KMS-11 (cell line): ENCODE results near the gene CTDP1.
"Not testable (repeated sequence)": the region's sequence is repeated elsewhere in the genome, so short reads cannot be mapped to it uniquely, and the experiment has no call there.

ENCODE experiments used
- H2AFZ ChIP-seq: fragments of 200-600 bp; sonication (generic); 2 replicates; pipeline ENCODE4 v1.6.1; 2016; ENCODE audit warnings: antibody characterized with exemption, mixed run types, low read depth
- H3K27ac ChIP-seq: fragments of 200-600 bp; sonication (generic); 2 replicates; pipeline ENCODE4 v1.6.1; 2016; ENCODE audit warnings: mild to moderate bottlenecking, mixed run types
- H3K27me3 ChIP-seq: fragments of 200-600 bp; sonication (generic); 2 replicates; pipeline ENCODE4 v1.6.1; 2017; ENCODE audit warnings: mild to moderate bottlenecking, low read depth, mixed run types, moderate library complexity; ENCODE audit not compliant: insufficient read depth
- H3K36me3 ChIP-seq: fragments of 200-600 bp; sonication (generic); 2 replicates; pipeline ENCODE4 v1.6.1; 2017; ENCODE audit warnings: mild to moderate bottlenecking, mixed run types; ENCODE audit not compliant: insufficient read depth
- H3K4me1 ChIP-seq: fragments of 200-600 bp; sonication (generic); 2 replicates; pipeline ENCODE4 v1.6.1; 2016; ENCODE audit warnings: mild to moderate bottlenecking, low read depth, mixed run types; ENCODE audit not compliant: poor library complexity, severe bottlenecking
- H3K4me2 ChIP-seq: fragments of 200-600 bp; sonication (generic); 2 replicates; pipeline ENCODE4 v1.7.0; 2016; ENCODE audit warnings: mild to moderate bottlenecking, mixed run types
- H3K4me3 ChIP-seq: fragments of 200-600 bp; sonication (generic); IDR thresholded peaks from 2 replicates; pipeline ENCODE4 v1.6.1; 2017; ENCODE audit warnings: low read depth, low read length, mixed read lengths; ENCODE audit not compliant: insufficient read depth
- H3K79me2 ChIP-seq: fragments of 200-600 bp; sonication (generic); 2 replicates; pipeline ENCODE4 v1.6.1; 2016; ENCODE audit warnings: low read depth, mixed run types; ENCODE audit not compliant: insufficient read depth
- H3K9ac ChIP-seq: fragments of 200-600 bp; sonication (generic); 2 replicates; pipeline ENCODE4 v1.6.1; 2016; ENCODE audit warnings: mild to moderate bottlenecking, mixed run types
- H4K20me1 ChIP-seq: fragments of 200-600 bp; sonication (generic); 2 replicates; pipeline ENCODE4 v1.6.1; 2016; ENCODE audit warnings: mild to moderate bottlenecking, mixed run types; ENCODE audit not compliant: insufficient read depth
- TF ChIP-seq, protein P1 (sequence below): fragments of 200-600 bp; sonication (generic); conservative IDR thresholded peaks from 2 replicates; pipeline ENCODE4 v1.6.1; 2017; ENCODE audit warnings: low read depth, mild to moderate bottlenecking, antibody characterized with exemption, low read length, moderate library complexity, mixed read lengths

The CTDP1 gene

GRCh38 chr18:79749251-79750191, 69.9 kb downstream of the CTDP1 start:
- Histone ChIP-seq H3K36me3 (no peaks in the 10 kb centered on the region; the same call in 1 of the 2 replicates), H3K4me1 (no peaks in the 10 kb centered on the region), H3K9ac (no peak overlapping the region), H2AFZ (no peak overlapping the region), H3K4me3 (no peak overlapping the region), H3K27ac (no peak overlapping the region), H4K20me1 (no peaks in the 10 kb centered on the region), H3K4me2 (no peak overlapping the region), H3K27me3 (no peaks in the 10 kb centered on the region), H3K79me2 (no peaks in the 10 kb centered on the region)
- TF ChIP-seq, protein P1, sequence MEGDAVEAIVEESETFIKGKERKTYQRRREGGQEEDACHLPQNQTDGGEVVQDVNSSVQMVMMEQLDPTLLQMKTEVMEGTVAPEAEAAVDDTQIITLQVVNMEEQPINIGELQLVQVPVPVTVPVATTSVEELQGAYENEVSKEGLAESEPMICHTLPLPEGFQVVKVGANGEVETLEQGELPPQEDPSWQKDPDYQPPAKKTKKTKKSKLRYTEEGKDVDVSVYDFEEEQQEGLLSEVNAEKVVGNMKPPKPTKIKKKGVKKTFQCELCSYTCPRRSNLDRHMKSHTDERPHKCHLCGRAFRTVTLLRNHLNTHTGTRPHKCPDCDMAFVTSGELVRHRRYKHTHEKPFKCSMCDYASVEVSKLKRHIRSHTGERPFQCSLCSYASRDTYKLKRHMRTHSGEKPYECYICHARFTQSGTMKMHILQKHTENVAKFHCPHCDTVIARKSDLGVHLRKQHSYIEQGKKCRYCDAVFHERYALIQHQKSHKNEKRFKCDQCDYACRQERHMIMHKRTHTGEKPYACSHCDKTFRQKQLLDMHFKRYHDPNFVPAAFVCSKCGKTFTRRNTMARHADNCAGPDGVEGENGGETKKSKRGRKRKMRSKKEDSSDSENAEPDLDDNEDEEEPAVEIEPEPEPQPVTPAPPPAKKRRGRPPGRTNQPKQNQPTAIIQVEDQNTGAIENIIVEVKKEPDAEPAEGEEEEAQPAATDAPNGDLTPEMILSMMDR = no peak

DNA sequence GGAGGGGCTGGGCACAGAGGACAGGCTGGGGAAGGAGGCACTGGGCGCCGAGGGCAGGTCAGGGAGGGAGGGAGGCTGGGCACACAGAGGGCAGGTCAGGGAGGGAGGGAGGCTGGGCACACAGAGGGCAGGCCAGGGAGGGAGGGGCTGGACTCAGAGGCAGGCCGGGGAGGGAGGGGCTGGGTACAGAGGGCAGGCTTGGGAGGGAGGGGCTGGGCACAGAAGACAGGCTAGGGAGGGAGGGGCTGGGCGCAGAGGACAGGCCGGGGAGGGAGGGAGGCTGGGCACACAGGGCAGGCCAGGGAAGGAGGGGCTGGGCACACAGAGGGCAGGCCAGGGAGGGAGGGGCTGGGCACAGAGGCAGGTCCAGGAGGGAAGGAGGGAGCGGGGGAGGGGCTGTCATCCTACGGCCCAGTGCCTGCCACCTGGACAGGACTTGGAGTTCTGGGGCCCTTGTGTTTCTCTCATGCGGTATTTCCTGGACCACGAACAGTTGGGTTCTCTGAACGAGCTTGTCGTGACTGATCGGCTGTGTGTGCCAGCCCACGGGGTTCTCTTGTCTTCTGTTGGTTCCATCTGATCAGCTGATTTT, 71.5 kb downstream of the CTDP1 start:
- TF ChIP-seq, protein P1 = no peak
- H3K27ac ChIP-seq = no peak overlapping the region
- H3K9ac ChIP-seq = no peak overlapping the region
- no peaks in the 10 kb centered on the region for H3K79me2 ChIP-seq
- H4K20me1 ChIP-seq = no peaks in the 10 kb centered on the region
- H3K4me3 ChIP-seq = no peak overlapping the region
- no peaks in the 10 kb centered on the region for H3K27me3 ChIP-seq
- H3K4me2 ChIP-seq = no peak overlapping the region
- no peak overlapping the region for H2AFZ ChIP-seq
- no peaks in the 10 kb centered on the region; the same call in 1 of the 2 replicates for H3K36me3 ChIP-seq
- H3K4me1 ChIP-seq = no peaks in the 10 kb centered on the region

- not testable (repeated sequence) for H3K79me2 ChIP-seq, H4K20me1 ChIP-seq, H3K27ac ChIP-seq, H3K9ac ChIP-seq, H3K4me1 ChIP-seq, H3K4me2 ChIP-seq, H3K27me3 ChIP-seq, H3K4me3 ChIP-seq, H2AFZ ChIP-seq, H3K36me3 ChIP-seq
These were observed 72.4 kb downstream of the CTDP1 start for GRCh38 chr18:79751918-79752578.

GRCh38 chr18:79752946-79753345, 73.3 kb downstream of the CTDP1 start:
- not testable (repeated sequence) for H3K27ac ChIP-seq, H3K4me2 ChIP-seq

GRCh38 chr18:79753391-79753851, 73.8 kb downstream of the CTDP1 start:
- TF ChIP-seq, protein P1 = no peak
- Histone ChIP-seq H4K20me1 (no peaks in the 10 kb centered on the region), H2AFZ (no peak overlapping the region), H3K27me3 (no peaks in the 10 kb centered on the region), H3K9ac (no peak overlapping the region), H3K27ac (no peak overlapping the region), H3K4me2 (no peak overlapping the region), H3K36me3 (no peaks in the 10 kb centered on the region; the same call in 1 of the 2 replicates), H3K79me2 (no peaks in the 10 kb centered on the region), H3K4me1 (no peaks in the 10 kb centered on the region), H3K4me3 (no peak overlapping the region)

More at GRCh38 chr18:79752946-79753345, 73.3 kb downstream of the CTDP1 start:
- H3K27me3 ChIP-seq, H3K79me2 ChIP-seq, H3K4me3 ChIP-seq, H2AFZ ChIP-seq, H3K4me1 ChIP-seq, H3K36me3 ChIP-seq, H4K20me1 ChIP-seq, H3K9ac ChIP-seq: not testable (repeated sequence)
